Kidney (tissue), 14 donors: ENCODE results near the gene CMSS1. TPM values are rescaled to one million over a fixed set of nuclear protein-coding genes. Genes with fewer than 3 reads are reported as not detected.

Source experiments
- DNase-seq, 5 donors: peaks; one replicate each; pipeline ENCODE4 v3.0.0-alpha.2; 2013 to 2020
- FAIRE-seq: peaks from 2 replicates; lab custom pipeline; 2012; peaks lifted over from hg19 to GRCh38; lab: Jason Lieb, UNC
- H3K27ac ChIP-seq, 2 donors: one replicate each; pipeline ENCODE4 v1.7.0; 2013; ENCODE audit warnings: low read depth in 2 of 2, low read length in 2 of 2, inconsistent platforms in 1 of 2
- H3K27me3 ChIP-seq: one replicate; pipeline ENCODE4 v1.7.1; 2013; ENCODE audit warnings: low read length, inconsistent platforms; ENCODE audit not compliant: control insufficient read depth, insufficient read depth
- H3K36me3 ChIP-seq, 3 donors: one replicate each; pipeline versions ENCODE4 v1.7.0 to v1.7.1; 2013; ENCODE audit warnings: low read length in 3 of 3, control low read depth in 1 of 3, inconsistent platforms in 1 of 3; ENCODE audit not compliant: insufficient read depth in 3 of 3, control insufficient read depth in 2 of 3
- H3K4me1 ChIP-seq, 3 donors: one replicate each; pipeline versions ENCODE4 v1.7.0 to v1.7.1; 2013; ENCODE audit warnings: low read length in 3 of 3, inconsistent platforms in 1 of 3, low read depth in 1 of 3; ENCODE audit not compliant: control insufficient read depth in 2 of 3, insufficient read depth in 2 of 3
- H3K4me3 ChIP-seq, 3 donors: one replicate each; pipeline versions ENCODE4 v1.7.0 to v1.8.1; 2013; ENCODE audit warnings: low read length in 3 of 3, control low read depth in 1 of 3, inconsistent platforms in 1 of 3
- H3K9ac ChIP-seq, 3 donors: one replicate each; pipeline versions ENCODE4 v1.7.0 to v1.7.1; 2013; ENCODE audit warnings: low read length in 3 of 3, control low read depth in 1 of 3, inconsistent platforms in 1 of 3
- H3K9me3 ChIP-seq, 3 donors: one replicate each; pipeline versions ENCODE4 v1.7.0 to v1.7.1; 2013; ENCODE audit warnings: low read length in 3 of 3, control low read depth in 1 of 3, inconsistent platforms in 1 of 3; ENCODE audit not compliant: control insufficient read depth in 2 of 3, insufficient read depth in 1 of 3
- intact Hi-C: fragments of 100-400 bp; cut with DNase I; formaldehyde crosslinking; loops from one replicate; pipeline ENCODE4 v1.11.1; 2022
- polyA plus RNA-seq: library from polyadenylated mRNA; stranded (reverse); fragments of 350-450 nt; fragmentation: Illumina TruSeq; extraction: RNeasy Lipid Tissue Mini Kit (QIAGEN cat#74804); gene quantifications from one replicate; pipeline ENCODE4 v1.2.3, GENCODE V29; 2014; ENCODE audit warnings: low read depth, low replicate concordance; ENCODE audit not compliant: insufficient read depth
- total RNA-seq: library from RNA; stranded (reverse); fragmentation: NEBNext Ultra II Directional; extraction: Animal tissue kit (Norgen Biotek cat#: 25700); gene quantifications from one replicate; pipeline ENCODE4 v1.2.1, GENCODE V29; 2021
- TF ChIP-seq, protein P1 (sequence below): IDR thresholded peaks from 3 replicates; pipeline ENCODE4 v1.5.1; 2012; ENCODE audit warnings: mild to moderate bottlenecking, moderate library complexity, borderline replicate concordance; ENCODE audit not compliant: insufficient read depth; ENCODE audit errors: extremely low read depth
- donor health status: control.
- donor health status: control.
- donor health status: control.
- donor health status: control.
- donor health status: control.
- donor health status: DM: yes; HTN: yes; CAD: no.
- donor health status: Normal renal cell carcinoma (clear cell type).

Gene CMSS1
- total and polyA plus RNA-seq, 2 donors from 2014 or later: 26.4 to 27.0 TPM

DNA sequence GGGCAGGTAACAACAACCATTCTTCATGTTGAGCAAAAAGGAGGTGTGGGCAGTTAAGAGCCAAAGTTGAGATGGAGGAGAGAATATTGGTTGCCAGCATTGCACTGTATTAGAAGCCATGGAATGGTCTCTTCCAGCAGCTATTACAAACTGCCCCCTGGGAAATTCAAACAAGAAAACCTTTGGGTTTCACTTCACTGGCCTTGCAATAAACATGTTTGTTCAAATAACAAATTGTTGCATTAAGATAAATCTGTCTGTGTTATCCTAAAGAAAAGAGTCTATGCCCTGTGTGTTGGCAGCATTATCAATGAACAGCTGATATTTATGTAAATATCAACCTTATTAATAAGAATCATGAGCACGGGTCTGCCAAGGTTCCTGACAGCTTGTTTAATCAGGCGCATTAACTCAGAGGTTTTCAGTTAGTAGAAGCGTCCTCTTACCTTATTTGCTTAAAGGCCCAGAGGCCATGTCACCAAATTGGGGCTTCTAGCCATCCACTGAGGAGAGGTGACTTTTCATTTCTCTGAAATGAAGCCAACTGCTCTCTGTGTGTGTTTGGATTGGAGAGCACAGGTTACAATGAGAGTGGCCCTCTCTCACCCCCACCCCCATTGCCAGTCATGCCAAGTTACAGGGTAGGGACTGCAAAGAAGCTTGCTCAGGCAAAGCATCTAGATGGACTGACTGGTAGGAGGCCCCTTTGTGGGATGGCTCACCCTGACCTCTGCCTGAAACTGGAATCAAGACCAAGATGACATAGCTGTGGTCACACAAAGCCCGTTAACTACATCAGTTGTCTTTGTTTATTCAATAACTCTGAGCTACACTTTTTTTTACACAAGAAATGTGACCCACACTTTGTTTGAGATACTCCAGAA, 286.1 kb downstream of the CMSS1 start:
- DNase-seq (peak in 1 of 5 donors; percentile 23), FAIRE-seq (no peak)
- no peaks in the 10 kb centered on the region for H3K36me3 ChIP-seq
- peak overlapping the region in 1 of 2 donors; percentile 35 for H3K27ac ChIP-seq
- intact Hi-C loops: no loop called here
- no peak overlapping the region for H3K4me3 ChIP-seq
- no peaks in the 10 kb centered on the region for H3K27me3 ChIP-seq
- no peak overlapping the region for H3K9ac ChIP-seq
- H3K9me3 ChIP-seq: no peaks in the 10 kb centered on the region
- peaks cover 0 to 37% (median 15%) of the 10 kb centered on the region in 3 donors for H3K4me1 ChIP-seq
- TF ChIP-seq, protein P1, sequence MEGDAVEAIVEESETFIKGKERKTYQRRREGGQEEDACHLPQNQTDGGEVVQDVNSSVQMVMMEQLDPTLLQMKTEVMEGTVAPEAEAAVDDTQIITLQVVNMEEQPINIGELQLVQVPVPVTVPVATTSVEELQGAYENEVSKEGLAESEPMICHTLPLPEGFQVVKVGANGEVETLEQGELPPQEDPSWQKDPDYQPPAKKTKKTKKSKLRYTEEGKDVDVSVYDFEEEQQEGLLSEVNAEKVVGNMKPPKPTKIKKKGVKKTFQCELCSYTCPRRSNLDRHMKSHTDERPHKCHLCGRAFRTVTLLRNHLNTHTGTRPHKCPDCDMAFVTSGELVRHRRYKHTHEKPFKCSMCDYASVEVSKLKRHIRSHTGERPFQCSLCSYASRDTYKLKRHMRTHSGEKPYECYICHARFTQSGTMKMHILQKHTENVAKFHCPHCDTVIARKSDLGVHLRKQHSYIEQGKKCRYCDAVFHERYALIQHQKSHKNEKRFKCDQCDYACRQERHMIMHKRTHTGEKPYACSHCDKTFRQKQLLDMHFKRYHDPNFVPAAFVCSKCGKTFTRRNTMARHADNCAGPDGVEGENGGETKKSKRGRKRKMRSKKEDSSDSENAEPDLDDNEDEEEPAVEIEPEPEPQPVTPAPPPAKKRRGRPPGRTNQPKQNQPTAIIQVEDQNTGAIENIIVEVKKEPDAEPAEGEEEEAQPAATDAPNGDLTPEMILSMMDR: no peak

DNA sequence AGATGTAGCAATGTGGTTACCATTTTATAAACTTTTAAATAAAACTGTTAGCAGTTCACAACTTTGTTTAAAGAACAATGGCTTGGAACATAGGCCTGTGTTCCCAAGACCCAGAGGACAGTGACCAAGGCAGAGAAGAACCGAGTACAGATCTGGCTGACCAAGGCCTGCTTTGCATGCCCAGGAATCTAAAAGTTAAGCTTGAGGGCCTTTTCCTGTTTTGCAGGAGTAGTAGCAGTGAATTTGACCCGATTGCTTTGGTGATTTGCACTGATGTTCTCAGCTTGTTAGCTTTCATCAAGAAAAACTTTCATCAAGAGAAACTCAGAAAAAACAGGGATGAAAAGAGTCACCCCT, 286.8 kb downstream of the CMSS1 start:
- Histone ChIP-seq H3K9me3 (no peaks in the 10 kb centered on the region), H3K27me3 (no peaks in the 10 kb centered on the region), H3K36me3 (no peaks in the 10 kb centered on the region), H3K27ac (no peak overlapping the region), H3K4me3 (no peak overlapping the region), H3K4me1 (peaks cover 0 to 31% (median 15%) of the 10 kb centered on the region in 3 donors), H3K9ac (no peak overlapping the region)
- no peak for FAIRE-seq
- TF ChIP-seq, protein P1: no peak
- DNase-seq: no peak
- intact Hi-C loops: no loop called here

DNA sequence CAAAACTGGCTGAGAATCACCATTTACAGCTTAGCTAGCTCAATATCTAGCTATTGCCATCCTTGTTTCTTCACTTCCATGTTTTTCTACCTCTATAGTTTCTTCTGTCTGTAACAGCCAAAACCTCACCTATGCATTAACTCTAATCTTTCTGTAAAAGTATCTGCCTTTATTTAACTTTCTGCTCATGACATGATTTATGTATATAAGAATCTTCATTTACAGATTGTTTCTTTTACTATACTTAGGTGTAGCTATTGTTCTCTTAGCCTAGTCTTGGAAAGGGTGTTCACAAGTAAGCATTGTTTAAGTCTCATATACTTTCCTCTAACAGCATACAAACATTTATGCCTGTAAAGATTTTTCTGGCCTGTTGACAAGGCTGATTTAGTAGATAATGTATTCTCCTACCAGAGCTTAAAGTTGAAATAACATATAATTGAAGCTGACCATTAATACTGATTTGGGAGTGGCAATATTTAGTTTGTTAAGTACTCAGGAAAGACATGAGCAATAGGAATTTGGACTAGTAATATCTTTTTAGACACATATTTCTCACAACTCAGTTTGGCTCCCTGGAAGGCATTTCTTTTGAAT, 287.3 kb downstream of the CMSS1 start:
- Histone ChIP-seq H3K4me3 (no peak overlapping the region), H3K9ac (no peak overlapping the region), H3K36me3 (no peaks in the 10 kb centered on the region), H3K4me1 (peaks cover 0 to 31% (median 15%) of the 10 kb centered on the region in 3 donors), H3K27ac (no peak overlapping the region), H3K27me3 (no peaks in the 10 kb centered on the region), H3K9me3 (no peaks in the 10 kb centered on the region)
- TF ChIP-seq, protein P1: no peak
- no peak for FAIRE-seq
- peak in 1 of 5 donors; percentile 26 for DNase-seq
- intact Hi-C loops: no loop called here
